Posterior cingulate gyrus (tissue), 11 donors: ENCODE data around the gene FN1.

Experiments
- DNase-seq, 10 donors: peaks; one replicate each; pipeline versions ENCODE4 v3.0.0 to v3.0.0-alpha.2; 2020 to 2021; ENCODE audit warnings: mixed read lengths in 3 of 10
- intact Hi-C: fragments of 100-400 bp; cut with DNase I; formaldehyde crosslinking; loops from one replicate; pipeline ENCODE4 v1.15.1; 2023

The FN1 gene

GRCh38 chr2:215442401-215442787, 6.5 kb upstream of the FN1 start:
- DNase-seq: peak in 1 of 10 donors; percentile 44
- intact Hi-C loops: no loop called here

DNA sequence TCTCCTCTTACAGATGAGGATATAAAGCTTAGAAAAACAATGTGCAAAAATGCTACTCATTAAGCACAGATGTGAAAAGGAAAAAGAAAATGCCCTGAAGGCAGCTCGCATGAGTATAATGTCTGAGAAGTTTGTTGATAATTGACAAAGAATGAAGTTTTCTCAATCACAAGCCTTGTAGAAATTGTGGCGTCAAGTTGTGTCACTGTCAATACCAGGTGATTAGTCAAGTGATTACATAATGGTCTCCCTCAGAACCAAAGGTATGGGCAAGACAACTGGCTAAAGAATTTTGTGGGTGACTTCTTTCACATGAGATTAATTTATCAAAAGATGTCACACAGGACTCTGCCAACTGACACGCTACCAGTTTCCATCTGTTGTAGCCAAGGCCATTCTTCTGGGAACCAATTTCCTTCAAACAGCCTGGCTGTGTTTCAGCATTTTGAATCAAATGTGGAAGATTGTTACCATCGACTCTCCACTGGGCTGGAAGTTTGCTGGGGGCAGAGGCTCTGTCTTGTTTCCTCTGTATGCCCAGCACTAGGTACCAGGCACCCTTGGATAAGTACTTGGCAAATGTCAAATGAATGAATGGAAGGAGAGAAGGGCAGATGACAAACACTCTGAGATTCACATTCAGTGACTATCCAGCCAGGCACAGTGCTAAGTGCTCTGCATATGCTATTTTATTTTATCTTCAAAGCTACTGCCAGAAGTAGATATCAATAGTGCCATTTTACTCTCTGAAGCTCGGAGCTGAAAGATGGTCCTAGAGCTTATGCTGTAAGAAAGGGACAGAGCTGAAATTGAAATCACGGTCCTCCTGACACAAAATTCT, 5.9 kb upstream of the FN1 start:
- intact Hi-C loops: no loop called here
- no peak for DNase-seq

GRCh38 chr2:215439980-215440512, 4.2 kb upstream of the FN1 start:
- intact Hi-C loops: no loop called here
- no peak for DNase-seq

DNA sequence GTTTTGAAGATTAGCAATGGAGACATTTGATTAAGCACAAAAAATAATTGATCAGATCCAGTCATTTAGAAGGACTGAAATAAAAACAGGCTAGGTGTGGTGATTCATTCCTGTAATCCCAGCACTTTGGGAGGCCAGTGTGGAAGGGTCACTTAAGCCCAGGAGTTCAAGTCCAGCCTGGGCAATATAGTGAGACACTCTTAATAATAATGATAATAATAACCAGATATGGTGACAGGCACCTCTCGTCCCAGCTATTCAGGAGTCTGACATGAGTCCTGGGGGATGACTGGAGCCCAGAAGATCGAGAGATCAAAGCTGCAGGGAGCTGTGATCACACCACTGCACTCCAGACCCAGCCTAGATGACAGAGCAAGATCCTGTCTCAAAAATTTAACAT, 3.5 kb upstream of the FN1 start:
- DNase-seq: no peak
- intact Hi-C loops: no loop called here

- DNase-seq: no peak
- intact Hi-C loops: no loop called here
Measured at GRCh38 chr2:215437614-215438013, 1.7 kb upstream of the FN1 start.

- intact Hi-C loops: no loop called here
- peak in 3 of 10 donors; percentile 19 to 80 (median 67) for DNase-seq
Measured at GRCh38 chr2:215436705-215437565, 1.1 kb upstream of the FN1 start.

DNA sequence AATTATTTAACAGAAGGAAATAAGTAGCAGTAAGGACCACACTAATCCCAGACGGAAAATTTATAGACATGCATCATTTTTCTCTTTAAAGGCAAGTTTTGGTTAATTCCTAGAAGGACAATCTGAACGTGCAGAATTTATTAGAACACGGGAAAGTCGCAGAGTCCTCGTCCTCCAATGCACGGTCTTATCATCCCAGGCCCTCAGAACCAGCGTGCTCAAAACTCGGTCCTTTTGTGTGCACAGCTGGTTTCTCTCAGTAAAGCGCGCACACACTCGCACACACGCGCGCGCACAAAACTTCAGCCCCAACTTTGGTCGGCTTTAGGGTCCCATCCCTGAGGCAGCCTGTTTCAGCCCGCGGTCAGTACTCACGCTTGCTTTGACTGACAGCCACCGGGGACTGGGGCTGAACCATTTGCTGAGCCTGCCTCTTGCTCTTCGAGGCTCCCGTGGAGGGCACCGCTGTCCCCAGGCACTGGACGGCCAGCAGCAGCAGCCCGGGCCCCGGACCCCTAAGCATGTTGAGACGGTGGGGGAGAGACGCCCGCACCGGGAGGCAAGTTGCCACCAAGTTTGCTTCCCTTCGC, 493 bp downstream of the FN1 start:
- intact Hi-C loops: no loop called here
- DNase-seq: peak in 2 of 10 donors; percentile 9 to 79

GRCh38 chr2:215434447-215435279, 1.2 kb downstream of the FN1 start:
- intact Hi-C loops: no loop called here
- no peak for DNase-seq

- DNase-seq: no peak
- intact Hi-C loops: no loop called here
Measured at GRCh38 chr2:215432759-215433594, 2.9 kb downstream of the FN1 start.

- no peak for DNase-seq
- intact Hi-C loops: no loop called here
Measured at GRCh38 chr2:215431778-215432758, 3.8 kb downstream of the FN1 start.

DNA sequence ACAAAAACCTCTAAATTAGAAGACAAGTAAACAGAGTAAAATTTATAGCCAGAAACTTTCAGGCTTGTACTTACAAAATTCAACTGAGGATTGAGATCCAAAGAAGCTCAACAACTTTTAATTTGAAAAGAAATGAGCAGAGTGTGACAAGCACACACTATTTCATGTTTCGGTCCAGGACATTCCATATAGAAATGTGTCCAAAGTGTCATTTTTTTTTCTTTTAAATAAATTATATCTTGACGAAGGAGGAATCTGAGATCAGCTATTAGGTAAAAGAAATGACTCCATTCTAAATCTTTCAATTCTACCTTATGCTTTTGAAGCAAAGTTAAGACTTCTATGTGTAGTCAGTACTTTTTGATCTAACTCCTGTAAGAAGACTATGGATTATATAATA, 4.6 kb downstream of the FN1 start:
- intact Hi-C loops: no loop called here
- no peak for DNase-seq

DNA sequence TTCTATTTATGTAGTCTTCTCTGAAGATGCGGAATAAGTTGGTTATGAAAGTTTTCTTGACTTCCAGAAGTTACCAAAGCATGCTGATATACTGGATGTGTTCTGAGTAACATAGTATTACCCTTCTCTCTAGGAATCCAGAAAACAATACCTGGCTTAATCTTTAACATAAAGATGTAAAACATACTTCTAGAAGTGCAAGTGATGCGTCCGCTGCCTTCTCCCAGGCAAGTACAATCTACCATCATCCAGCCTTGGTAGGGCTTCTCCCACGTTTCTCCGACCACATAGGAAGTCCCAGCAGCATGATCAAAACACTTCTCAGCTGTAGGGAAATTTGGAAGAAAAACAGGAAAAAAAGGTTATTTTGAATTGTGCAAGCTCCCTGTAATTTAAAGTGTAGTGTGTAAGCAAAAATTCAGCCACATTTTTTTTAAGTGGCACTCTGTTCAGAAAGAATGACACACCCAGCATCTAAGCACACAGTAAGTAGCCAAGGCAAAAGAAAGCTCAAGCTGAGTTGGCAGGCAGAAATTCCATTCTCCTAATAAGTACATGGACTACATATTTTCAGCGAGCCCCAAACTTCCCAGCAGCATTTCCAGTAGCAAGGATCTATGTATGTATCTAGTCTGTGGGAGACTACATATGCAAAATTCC, 5.2 kb downstream of the FN1 start:
- intact Hi-C loops: no loop called here
- no peak for DNase-seq

- intact Hi-C loops: no loop called here
- DNase-seq: no peak
Measured at GRCh38 chr2:215429424-215429823, 6.4 kb downstream of the FN1 start.

- DNase-seq: no peak
- intact Hi-C loops: no loop called here
Measured at GRCh38 chr2:215428060-215428910, 7.6 kb downstream of the FN1 start.

DNA sequence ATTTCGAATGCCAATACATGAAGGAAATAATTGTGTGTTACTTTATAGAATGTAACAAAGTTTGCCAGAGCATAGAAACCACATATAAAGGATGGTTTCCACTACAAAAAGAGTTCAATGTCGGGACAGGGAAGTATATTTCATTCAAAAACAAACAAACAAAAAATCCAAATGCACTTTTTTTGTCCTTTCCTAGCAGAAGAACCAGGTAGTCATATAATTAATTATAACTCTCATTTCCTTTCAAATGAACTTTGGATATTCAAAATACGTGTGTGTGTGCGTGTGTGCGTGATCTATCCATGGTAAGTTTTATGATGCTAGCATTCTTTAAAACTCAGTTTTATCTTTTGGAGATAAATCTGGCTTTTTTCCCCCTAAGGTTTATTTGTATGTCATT, 8.3 kb downstream of the FN1 start:
- DNase-seq: no peak

GRCh38 chr2:215425021-215425782, 10.7 kb downstream of the FN1 start:
- intact Hi-C loops: no loop called here
- no peak for DNase-seq

More for the DNA sequence above, 8.3 kb downstream of the FN1 start:
- intact Hi-C loops: no loop called here
